ENCODE measurements around the gene DBT. TPM values are rescaled to one million over a fixed set of nuclear protein-coding genes. Genes with fewer than 3 reads are reported as not detected.
"Not testable (repeated sequence)": the region's sequence is repeated elsewhere in the genome, so short reads cannot be mapped to it uniquely, and the experiment has no call there.

DBT gene
- total RNA-seq, 1 experiment from 2014 or later = 16.8 TPM

DNA sequence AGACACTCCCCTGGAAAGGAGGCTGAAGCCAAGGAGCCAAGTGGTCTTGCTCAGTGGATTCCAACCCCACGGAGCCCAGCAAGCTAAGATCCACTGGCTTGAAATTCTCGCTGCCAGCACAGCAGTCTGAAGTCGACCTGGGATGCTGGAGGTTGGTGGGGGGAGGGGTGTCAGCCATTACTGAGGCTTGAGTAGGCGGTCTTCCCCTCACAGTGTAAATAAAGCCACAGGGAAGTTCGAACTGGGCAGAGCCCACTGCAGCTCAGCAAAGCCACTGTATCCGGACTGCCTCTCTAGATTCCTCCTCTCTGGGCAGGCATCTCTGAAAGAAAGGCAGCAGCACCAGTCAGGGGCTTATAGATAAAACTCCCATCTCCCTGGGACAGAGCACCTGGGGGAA lies 49.6 kb downstream of the DBT start:
- DNase-seq (ENCODE audit: low spot score); H3K4me3 ChIP-seq (ENCODE audit: low read depth, low read length, poor library complexity, severe bottlenecking); intact Hi-C loops (cut with micrococcal nuclease; ENCODE audit: unreplicated experiment); CTCF ChIA-PET; H3K27me3 ChIP-seq (replicated peaks; ENCODE audit: insufficient read depth, low read depth, low read length, poor library complexity); BruUV-seq (replicated peaks); POLR2A ChIA-PET (ENCODE audit: low non-redundant PET); H3K4me1 ChIP-seq (ENCODE audit: insufficient read depth, low read length, poor library complexity, severe bottlenecking); H3K9me3 ChIP-seq (ENCODE audit: low read depth, low read length, poor library complexity, severe bottlenecking); H3K27ac ChIP-seq (ENCODE audit: low read depth, low read length, poor library complexity, severe bottlenecking): not testable (repeated sequence)
- H3K36me3 ChIP-seq (ENCODE audit: insufficient read depth, low read length, poor library complexity, severe bottlenecking) = peaks cover 12% of the 10 kb centered on the region

DNA sequence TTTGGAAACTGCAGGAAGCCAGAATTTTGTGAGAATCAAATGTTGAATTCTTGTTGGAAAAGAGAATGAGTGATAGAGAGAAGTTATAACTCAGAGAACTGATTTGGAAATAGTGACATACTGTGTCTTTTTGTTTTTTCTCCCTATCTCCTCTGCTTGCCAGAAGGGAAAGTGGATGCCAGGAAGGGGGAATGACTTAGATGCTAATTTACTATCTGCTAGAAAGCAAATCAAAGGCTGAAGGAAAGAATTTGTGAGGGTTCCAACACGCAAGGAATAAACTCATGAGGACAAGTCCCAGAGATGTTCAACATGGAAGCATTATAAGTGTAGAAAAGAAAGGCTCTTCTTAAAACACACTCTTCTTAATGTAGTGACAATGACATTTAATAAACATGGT lies 51.0 kb downstream of the DBT start:
- BruUV-seq (replicated peaks) = no TSS peak
- Histone ChIP-seq H3K36me3 (ENCODE audit: insufficient read depth, low read length, poor library complexity, severe bottlenecking) (peaks cover 12% of the 10 kb centered on the region), H3K27ac (ENCODE audit: low read depth, low read length, poor library complexity, severe bottlenecking) (no peak overlapping the region), H3K4me1 (ENCODE audit: insufficient read depth, low read length, poor library complexity, severe bottlenecking) (no peaks in the 10 kb centered on the region), H3K9me3 (ENCODE audit: low read depth, low read length, poor library complexity, severe bottlenecking) (no peaks in the 10 kb centered on the region), H3K27me3 (replicated peaks; ENCODE audit: insufficient read depth, low read depth, low read length, poor library complexity) (no peaks in the 10 kb centered on the region), H3K4me3 (ENCODE audit: low read depth, low read length, poor library complexity, severe bottlenecking) (no peak overlapping the region)
- no peak for DNase-seq (ENCODE audit: low spot score)
- ChIA-PET CTCF (no interaction called here), POLR2A (ENCODE audit: low non-redundant PET) (no interaction called here)
- TF ChIP-seq CTCF (conservative IDR thresholded peaks at IDR 0.05; ENCODE audit: low read depth, low read length) (no peak), EZH2 (IDR thresholded peaks at IDR 0.05; ENCODE audit: borderline replicate concordance, low read depth, low read length, poor library complexity, severe bottlenecking) (no peak)
- intact Hi-C loops (cut with micrococcal nuclease; ENCODE audit: unreplicated experiment) = no loop called here

GRCh38 chr1:100188617-100189016 lies 61.0 kb downstream of the DBT start:
- CTCF ChIA-PET = no interaction called here

More at GRCh38 chr1:100188617-100189016, 61.0 kb downstream of the DBT start:
- no peak for TF ChIP-seq CTCF (conservative IDR thresholded peaks at IDR 0.05; ENCODE audit: low read depth, low read length)
- TF ChIP-seq EZH2 (IDR thresholded peaks at IDR 0.05; ENCODE audit: borderline replicate concordance, low read depth, low read length, poor library complexity, severe bottlenecking) = no peak
- no TSS peak for BruUV-seq (replicated peaks)
- Histone ChIP-seq H3K4me3 (ENCODE audit: low read depth, low read length, poor library complexity, severe bottlenecking) (no peak overlapping the region), H3K9me3 (ENCODE audit: low read depth, low read length, poor library complexity, severe bottlenecking) (no peaks in the 10 kb centered on the region), H3K36me3 (ENCODE audit: insufficient read depth, low read length, poor library complexity, severe bottlenecking) (no peaks in the 10 kb centered on the region), H3K27ac (ENCODE audit: low read depth, low read length, poor library complexity, severe bottlenecking) (peak overlapping the region; percentile 37), H3K4me1 (ENCODE audit: insufficient read depth, low read length, poor library complexity, severe bottlenecking) (peaks cover 14% of the 10 kb centered on the region), H3K27me3 (replicated peaks; ENCODE audit: insufficient read depth, low read depth, low read length, poor library complexity) (no peaks in the 10 kb centered on the region)
- POLR2A ChIA-PET (ENCODE audit: low non-redundant PET) = no interaction called here
- intact Hi-C loops (cut with micrococcal nuclease; ENCODE audit: unreplicated experiment) = no loop called here
- peak; percentile 72 for DNase-seq (ENCODE audit: low spot score)
